Measurements from ENCODE around the gene AUTS2.
A peak's percentile ranks its signal among the peaks of the same experiment; 100 is the strongest.

The AUTS2 gene

DNA sequence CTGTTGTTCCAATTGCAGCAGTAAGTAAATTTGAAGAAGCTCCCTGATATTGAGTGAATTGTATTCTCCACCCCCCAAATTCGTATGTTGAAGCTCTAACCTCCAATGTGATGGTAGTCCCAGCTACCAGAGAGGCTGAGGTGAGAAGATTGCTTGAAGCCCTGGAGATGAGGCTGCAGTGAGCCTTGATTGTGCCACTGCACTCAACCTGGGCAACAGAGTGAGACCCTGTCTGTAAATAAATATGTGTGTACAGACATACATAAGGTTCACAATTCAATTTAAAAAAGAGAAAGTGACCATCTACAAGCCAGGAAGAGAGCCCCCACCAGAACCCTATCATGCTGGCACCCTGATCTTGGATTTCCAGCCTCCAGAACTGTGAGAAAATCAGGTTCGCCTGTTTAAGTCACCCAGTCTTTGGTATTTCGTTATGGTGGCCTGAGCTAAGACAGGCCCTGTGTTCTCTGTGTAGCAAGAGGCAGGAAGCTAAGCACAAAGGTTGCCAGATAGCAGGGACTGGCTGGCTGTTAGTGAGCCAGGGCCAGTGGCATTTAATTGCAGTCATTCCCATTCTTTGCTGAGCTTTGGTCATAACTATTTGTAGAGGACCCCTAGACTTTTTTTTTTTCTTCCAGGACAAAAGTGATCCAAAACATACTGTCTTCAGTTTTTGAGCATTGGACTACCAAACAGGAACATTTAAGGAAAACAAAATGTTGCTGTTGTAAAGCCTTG lies 45.6 kb downstream of the AUTS2 start:
- Histone ChIP-seq H3K9ac (ENCODE audit: low read depth, low read length) (no peak overlapping the region), H3K27me3 (ENCODE audit: insufficient read depth, low read length) (peaks cover 25% of the 10 kb centered on the region; the same call in 1 of the 2 replicates), H3K4me1 (ENCODE audit: insufficient read depth, low read length) (peaks cover 65% of the 10 kb centered on the region), H3K36me3 (ENCODE audit: insufficient read depth, low read length) (no peaks in the 10 kb centered on the region), H3K9me3 (ENCODE audit: insufficient read depth, low read depth, low read length) (no peaks in the 10 kb centered on the region), H3K4me3 (ENCODE audit: low read length) (no peak overlapping the region), H3K27ac (ENCODE audit: low read depth, low read length) (peak overlapping the region; percentile 39; the same call in 1 of the 2 replicates)
- whole genome bisulfite sequencing: 64% methylated on average over 3 of the region's 3 CpGs

GRCh38 chr7:69645683-69646082 lies 47.4 kb downstream of the AUTS2 start:
- 9% methylated on average over 3 of the region's 4 CpGs for WGBS
- peaks cover 41% of the 10 kb centered on the region for H3K27me3 ChIP-seq (ENCODE audit: insufficient read depth, low read length)

GRCh38 chr7:69651101-69651590 lies 52.9 kb downstream of the AUTS2 start:
- WGBS: 89% methylated on average over 7 of the region's 7 CpGs
- Histone ChIP-seq H3K9me3 (ENCODE audit: insufficient read depth, low read depth, low read length) (no peaks in the 10 kb centered on the region), H3K36me3 (ENCODE audit: insufficient read depth, low read length) (no peaks in the 10 kb centered on the region), H3K4me3 (ENCODE audit: low read length) (no peak overlapping the region), H3K9ac (ENCODE audit: low read depth, low read length) (no peak overlapping the region), H3K27me3 (ENCODE audit: insufficient read depth, low read length) (peaks cover 39% of the 10 kb centered on the region), H3K4me1 (ENCODE audit: insufficient read depth, low read length) (peaks cover 46% of the 10 kb centered on the region), H3K27ac (ENCODE audit: low read depth, low read length) (no peak overlapping the region)

More at GRCh38 chr7:69645683-69646082, 47.4 kb downstream of the AUTS2 start:
- H3K4me3 ChIP-seq (ENCODE audit: low read length): no peak overlapping the region
- H3K36me3 ChIP-seq (ENCODE audit: insufficient read depth, low read length): no peaks in the 10 kb centered on the region
- no peaks in the 10 kb centered on the region for H3K9me3 ChIP-seq (ENCODE audit: insufficient read depth, low read depth, low read length)
- H3K9ac ChIP-seq (ENCODE audit: low read depth, low read length): no peak overlapping the region
- H3K27ac ChIP-seq (ENCODE audit: low read depth, low read length): peak overlapping the region; percentile 61; the same call in 1 of the 2 replicates
- H3K4me1 ChIP-seq (ENCODE audit: insufficient read depth, low read length): peaks cover 58% of the 10 kb centered on the region

- H3K4me3 ChIP-seq (ENCODE audit: low read length): no peak overlapping the region
- WGBS: 91% methylated on average over 3 of the region's 3 CpGs
These were observed 54.8 kb downstream of the AUTS2 start for GRCh38 chr7:69652947-69653701.

GRCh38 chr7:69653806-69654205 lies 55.5 kb downstream of the AUTS2 start:
- 98% methylated on average over 2 of the region's 2 CpGs for WGBS
- no peak overlapping the region for H3K27ac ChIP-seq (ENCODE audit: low read depth, low read length)
- H3K9ac ChIP-seq (ENCODE audit: low read depth, low read length): no peak overlapping the region
- no peak overlapping the region for H3K4me3 ChIP-seq (ENCODE audit: low read length)
- no peaks in the 10 kb centered on the region for H3K9me3 ChIP-seq (ENCODE audit: insufficient read depth, low read depth, low read length)
- H3K36me3 ChIP-seq (ENCODE audit: insufficient read depth, low read length): no peaks in the 10 kb centered on the region
- H3K4me1 ChIP-seq (ENCODE audit: insufficient read depth, low read length): peaks cover 53% of the 10 kb centered on the region
- H3K27me3 ChIP-seq (ENCODE audit: insufficient read depth, low read length): peaks cover 31% of the 10 kb centered on the region

More at GRCh38 chr7:69652947-69653701, 54.8 kb downstream of the AUTS2 start:
- peaks cover 52% of the 10 kb centered on the region for H3K4me1 ChIP-seq (ENCODE audit: insufficient read depth, low read length)
- no peak overlapping the region for H3K27ac ChIP-seq (ENCODE audit: low read depth, low read length)
- peaks cover 35% of the 10 kb centered on the region for H3K27me3 ChIP-seq (ENCODE audit: insufficient read depth, low read length)
- no peak overlapping the region for H3K9ac ChIP-seq (ENCODE audit: low read depth, low read length)
- H3K9me3 ChIP-seq (ENCODE audit: insufficient read depth, low read depth, low read length): no peaks in the 10 kb centered on the region
- H3K36me3 ChIP-seq (ENCODE audit: insufficient read depth, low read length): no peaks in the 10 kb centered on the region

- H3K4me3 ChIP-seq (ENCODE audit: low read length): no peak overlapping the region
- no peaks in the 10 kb centered on the region for H3K36me3 ChIP-seq (ENCODE audit: insufficient read depth, low read length)
- H3K9ac ChIP-seq (ENCODE audit: low read depth, low read length): no peak overlapping the region
- H3K9me3 ChIP-seq (ENCODE audit: insufficient read depth, low read depth, low read length): no peaks in the 10 kb centered on the region
- 90% methylated on average over 2 of the region's 2 CpGs for WGBS
- peaks cover 55% of the 10 kb centered on the region for H3K4me1 ChIP-seq (ENCODE audit: insufficient read depth, low read length)
- no peak overlapping the region for H3K27ac ChIP-seq (ENCODE audit: low read depth, low read length)
- peaks cover 25% of the 10 kb centered on the region for H3K27me3 ChIP-seq (ENCODE audit: insufficient read depth, low read length)
These were observed 56.1 kb downstream of the AUTS2 start for GRCh38 chr7:69654381-69654780.

DNA sequence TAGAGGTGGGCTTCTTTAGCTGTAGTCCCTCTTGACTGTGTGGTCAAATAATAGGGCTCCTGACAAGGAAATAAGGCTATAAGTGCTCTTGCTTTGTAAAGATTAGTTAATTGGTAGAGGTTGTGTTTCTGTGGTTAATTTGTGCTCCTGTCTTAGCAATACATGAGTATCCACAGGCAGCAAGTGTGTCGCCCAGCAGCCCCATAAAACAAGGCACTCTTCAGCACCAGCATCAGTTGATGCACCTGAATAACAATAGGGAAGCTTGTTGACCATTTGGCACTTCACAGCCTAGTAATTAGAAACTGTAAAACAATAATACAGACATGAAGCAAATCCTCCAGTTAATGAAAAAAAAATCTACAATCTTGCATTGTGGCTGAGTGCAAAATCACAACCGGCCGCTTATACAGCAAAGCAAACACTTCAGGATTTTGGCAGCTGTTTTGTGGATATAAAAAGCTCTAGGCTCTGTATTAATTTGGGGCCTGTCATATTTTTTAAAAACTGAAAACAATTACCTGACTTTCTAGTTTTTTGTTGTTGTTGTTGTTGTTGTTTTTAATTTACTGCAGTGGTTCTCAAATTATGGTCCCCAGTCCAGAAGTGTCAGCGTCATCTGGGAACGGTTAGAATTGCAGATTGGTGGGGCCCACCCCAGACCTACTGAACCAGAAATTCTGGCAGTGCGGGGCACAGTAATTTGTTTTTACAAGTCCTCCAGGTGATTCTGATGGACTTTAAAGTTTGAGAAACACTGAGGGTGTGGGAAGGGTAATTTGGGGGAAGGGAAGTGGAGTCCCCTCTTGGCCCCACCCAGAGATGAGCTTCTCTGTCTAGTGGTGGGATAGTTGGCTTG lies 56.8 kb downstream of the AUTS2 start:
- H3K9ac ChIP-seq (ENCODE audit: low read depth, low read length): no peak overlapping the region
- no peak overlapping the region for H3K4me3 ChIP-seq (ENCODE audit: low read length)
- WGBS: 83% methylated on average over 6 of the region's 6 CpGs
- peaks cover 62% of the 10 kb centered on the region for H3K4me1 ChIP-seq (ENCODE audit: insufficient read depth, low read length)
- H3K9me3 ChIP-seq (ENCODE audit: insufficient read depth, low read depth, low read length): no peaks in the 10 kb centered on the region
- no peak overlapping the region for H3K27ac ChIP-seq (ENCODE audit: low read depth, low read length)
- H3K27me3 ChIP-seq (ENCODE audit: insufficient read depth, low read length): peaks cover 19% of the 10 kb centered on the region
- H3K36me3 ChIP-seq (ENCODE audit: insufficient read depth, low read length): no peaks in the 10 kb centered on the region

GRCh38 chr7:69656077-69656476 lies 57.8 kb downstream of the AUTS2 start:
- Histone ChIP-seq H3K4me3 (ENCODE audit: low read length) (no peak overlapping the region), H3K4me1 (ENCODE audit: insufficient read depth, low read length) (peaks cover 57% of the 10 kb centered on the region), H3K27me3 (ENCODE audit: insufficient read depth, low read length) (peaks cover 11% of the 10 kb centered on the region; the same call in 1 of the 2 replicates), H3K27ac (ENCODE audit: low read depth, low read length) (no peak overlapping the region), H3K9me3 (ENCODE audit: insufficient read depth, low read depth, low read length) (no peaks in the 10 kb centered on the region), H3K36me3 (ENCODE audit: insufficient read depth, low read length) (no peaks in the 10 kb centered on the region), H3K9ac (ENCODE audit: low read depth, low read length) (no peak overlapping the region)
- WGBS: 88% methylated on average over 2 of the region's 2 CpGs

GRCh38 chr7:69656890-69657289 lies 58.6 kb downstream of the AUTS2 start:
- Histone ChIP-seq H3K9ac (ENCODE audit: low read depth, low read length) (no peak overlapping the region), H3K4me1 (ENCODE audit: insufficient read depth, low read length) (peaks cover 57% of the 10 kb centered on the region), H3K9me3 (ENCODE audit: insufficient read depth, low read depth, low read length) (no peaks in the 10 kb centered on the region), H3K4me3 (ENCODE audit: low read length) (no peak overlapping the region), H3K36me3 (ENCODE audit: insufficient read depth, low read length) (no peaks in the 10 kb centered on the region), H3K27me3 (ENCODE audit: insufficient read depth, low read length) (peaks cover 9% of the 10 kb centered on the region; the same call in 1 of the 2 replicates), H3K27ac (ENCODE audit: low read depth, low read length) (no peak overlapping the region)
- WGBS: 60% methylated on average over 4 of the region's 5 CpGs

DNA sequence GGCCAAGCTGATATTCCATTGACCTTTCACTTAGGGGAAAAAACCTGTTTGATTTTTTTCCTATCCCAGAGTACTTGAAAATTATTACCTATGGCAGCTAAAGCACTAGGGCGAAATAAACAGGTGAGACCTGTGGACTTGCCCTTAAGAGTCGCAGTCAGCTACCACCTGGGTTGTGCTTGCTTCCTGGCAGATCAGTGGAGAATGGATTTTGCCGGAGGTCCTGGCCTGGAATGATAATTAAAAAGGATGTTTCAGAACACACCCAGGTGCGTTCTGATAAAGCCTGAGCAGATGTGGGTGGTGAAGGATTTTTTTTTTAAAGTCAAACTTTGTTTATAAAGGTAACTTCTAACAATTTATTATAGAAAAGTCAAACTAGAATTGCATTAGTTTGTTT lies 59.1 kb downstream of the AUTS2 start:
- Histone ChIP-seq H3K9ac (ENCODE audit: low read depth, low read length) (no peak overlapping the region), H3K4me1 (ENCODE audit: insufficient read depth, low read length) (peaks cover 57% of the 10 kb centered on the region), H3K36me3 (ENCODE audit: insufficient read depth, low read length) (no peaks in the 10 kb centered on the region), H3K9me3 (ENCODE audit: insufficient read depth, low read depth, low read length) (no peaks in the 10 kb centered on the region), H3K27ac (ENCODE audit: low read depth, low read length) (no peak overlapping the region), H3K27me3 (ENCODE audit: insufficient read depth, low read length) (peaks cover 9% of the 10 kb centered on the region; the same call in 1 of the 2 replicates), H3K4me3 (ENCODE audit: low read length) (no peak overlapping the region)
- 81% methylated on average over 4 of the region's 4 CpGs for WGBS
